GM12878 (cell line): Measurements from ENCODE around the gene RAMACL. TPM values are rescaled to one million over a fixed set of nuclear protein-coding genes. Genes with fewer than 3 reads are reported as not detected.

ENCODE experiments used
- ATAC-seq: fragments of 200-7000 bp; cut with Tn5 transposase; 3 replicates; pipeline ENCODE4 v1.9.1; 2020; ENCODE audit warnings: mild to moderate bottlenecking, moderate library complexity
- BruUV-seq: library from RNA; stranded (reverse); fragments of 400-500 nt; replicated peaks from 2 replicates; lab custom pipeline; 2021; lab: Mats Ljungman, UMichigan
- CTCF ChIA-PET: fragments of 300-600 bp; sonication (Branson Sonifier 250); formaldehyde crosslinking; extraction: SDS; loops from one replicate; lab custom pipeline; 2021; ENCODE audit warnings: inconsistent platforms; lab: Yijun Ruan, JAX
- POLR2A ChIA-PET: fragments of 350-600 bp; formaldehyde crosslinking; extraction: SDS; loops from one replicate; lab custom pipeline; 2021; ENCODE audit warnings: inconsistent platforms; lab: Charles Lee
- RAD21 ChIA-PET: fragments of 300-600 bp; sonication (Branson Sonifier 250); formaldehyde crosslinking; loops from one replicate; lab custom pipeline; 2023; ENCODE audit warnings: antibody characterized with exemption; ENCODE audit not compliant: unreplicated experiment; lab: Charles Lee
- SMC1A ChIA-PET: fragments of 300-600 bp; sonication (Branson Sonifier 250); formaldehyde crosslinking; loops from one replicate; lab custom pipeline; 2023; ENCODE audit not compliant: unreplicated experiment, uncharacterized antibody; lab: Charles Lee
- DNase-seq: peaks from one replicate; pipeline ENCODE4 v3.0.0-alpha.2; 2011; ENCODE audit warnings: low read depth, low spot score
- FAIRE-seq: peaks from 3 replicates; lab custom pipeline; 2011; peaks lifted over from hg19 to GRCh38; lab: Jason Lieb, UNC
- H2AFZ ChIP-seq: 2 replicates; pipeline ENCODE4 v1.6.0; 2011; ENCODE audit warnings: low read depth, low read length, control low read depth; ENCODE audit not compliant: control insufficient read depth
- H3K27ac ChIP-seq: 2 replicates; pipeline ENCODE4 v1.5.1; 2011; ENCODE audit warnings: control low read depth; ENCODE audit not compliant: control insufficient read depth, insufficient read depth
- H3K27me3 ChIP-seq, 2 experiments: replicated peaks in 1 of 2; 2 replicates each; pipeline versions ENCODE4 v1.6.0 to v1.6.1; 2011; ENCODE audit warnings: low read length in 1 of 2; ENCODE audit not compliant: control insufficient read depth in 2 of 2, insufficient read depth in 2 of 2
- H3K36me3 ChIP-seq, 2 experiments: 2 replicates each; pipeline ENCODE4 v1.5.1; 2011; ENCODE audit warnings: low read length in 1 of 2; ENCODE audit not compliant: control insufficient read depth in 2 of 2, insufficient read depth in 2 of 2
- H3K4me1 ChIP-seq: 2 replicates; pipeline ENCODE4 v1.6.1; 2011; ENCODE audit warnings: mild to moderate bottlenecking, low read length, moderate library complexity, mixed read lengths; ENCODE audit not compliant: control insufficient read depth, insufficient read depth
- H3K4me2 ChIP-seq: 2 replicates; pipeline ENCODE4 v1.6.0; 2011; ENCODE audit warnings: control low read depth; ENCODE audit not compliant: control insufficient read depth, insufficient read depth
- H3K4me3 ChIP-seq: fragments of 200-600 bp; sonication (generic); 2 replicates; pipeline ENCODE4 v1.5.1; 2016
- H3K79me2 ChIP-seq: 2 replicates; pipeline ENCODE4 v1.6.0; 2011; ENCODE audit warnings: low read length; ENCODE audit not compliant: control insufficient read depth, insufficient read depth
- H3K9ac ChIP-seq: 2 replicates; pipeline ENCODE4 v1.8.0; 2011; ENCODE audit warnings: low read length, control low read depth, mixed read lengths; ENCODE audit not compliant: control insufficient read depth, insufficient read depth
- H3K9me3 ChIP-seq: replicated peaks from 3 replicates; pipeline ENCODE4 v1.5.1; 2011; ENCODE audit warnings: mild to moderate bottlenecking, low read length; ENCODE audit not compliant: control insufficient read depth, insufficient read depth
- H4K20me1 ChIP-seq: 2 replicates; pipeline ENCODE4 v1.6.0; 2011; ENCODE audit not compliant: control insufficient read depth, insufficient read depth
- ELK1 ChIP-seq: IDR thresholded peaks from 2 replicates; pipeline ENCODE4 v1.6.1; 2012; ENCODE audit warnings: low read depth, low read length, improper control_type of control experiment
- FOS ChIP-seq: IDR thresholded peaks from 3 replicates; pipeline ENCODE4 v1.6.1; 2011; ENCODE audit warnings: borderline replicate concordance; ENCODE audit not compliant: insufficient read length; ENCODE audit errors: extremely low read depth
- FOXM1 ChIP-seq: IDR thresholded peaks from 2 replicates; pipeline ENCODE4 v1.6.1; 2012; ENCODE audit warnings: low read depth, mild to moderate bottlenecking, inconsistent platforms, low read length, moderate library complexity
- IKZF1 ChIP-seq: fragments of 450-650 bp; conservative IDR thresholded peaks from 2 replicates; pipeline ENCODE4 v1.6.1; 2017; ENCODE audit warnings: antibody characterized with exemption, mild to moderate bottlenecking
- MEF2B ChIP-seq: fragments of 450-650 bp; IDR thresholded peaks from 2 replicates; pipeline ENCODE4 v1.6.1; 2018; ENCODE audit warnings: mild to moderate bottlenecking, moderate library complexity; ENCODE audit not compliant: partially characterized antibody, poor library complexity, severe bottlenecking
- MYC ChIP-seq: IDR thresholded peaks from 2 replicates; pipeline ENCODE4 v1.6.1; 2011; ENCODE audit warnings: mild to moderate bottlenecking, low read length, moderate library complexity, inconsistent platforms; ENCODE audit not compliant: insufficient read depth, insufficient replicate concordance, insufficient read length, severe bottlenecking
- NFXL1 ChIP-seq: fragments of 450-650 bp; IDR thresholded peaks from 2 replicates; pipeline ENCODE4 v1.6.1; 2017; ENCODE audit warnings: antibody characterized with exemption, mild to moderate bottlenecking, borderline replicate concordance
- NFYA ChIP-seq: IDR thresholded peaks from 2 replicates; pipeline ENCODE4 v1.6.1; 2011; ENCODE audit warnings: low read depth, mild to moderate bottlenecking, low read length, improper control_type of control experiment, borderline replicate concordance
- ZNF274 ChIP-seq: IDR thresholded peaks from one replicate; pipeline ENCODE4 v1.8.0; 2011; ENCODE audit not compliant: insufficient read length, insufficient read depth
- WGBS: methylation state at CpG from one replicate; pipeline ENCODE4 v1.1.6; 2016; ENCODE audit warnings: low lambda C conversion rate; ENCODE audit not compliant: insufficient replicate concordance, insufficient coverage; ENCODE audit errors: missing lambda C conversion rate; 5-methylcytosine and 5-hydroxymethylcytosine counted together
- in situ Hi-C: fragments of 300-500 bp; cut with MboI; formaldehyde crosslinking; loops from 9 replicates; pipeline ENCODE4 v1.14.3; 2018; ENCODE audit warnings: mixed read lengths
- intact Hi-C: fragments of 100-400 bp; cut with micrococcal nuclease; formaldehyde crosslinking; loops from one replicate; pipeline ENCODE4 v1.14.2; 2022; ENCODE audit not compliant: unreplicated experiment
- polyA plus RNA-seq, 11 experiments: library from polyadenylated mRNA; depleted of rRNA in 4 of 11; unstranded in 6 of 11; stranded (reverse) in 5 of 11; fragments of >200 nt; fragmentation: Nextera tagmentation in 4 of 11; fragmentation: Illumina TruSeq in 1 of 11; extraction: Ambion mirVana in 4 of 11; extraction: Trizol in 1 of 11; gene quantifications; 1 replicate in 1 of 11; 2 replicates in 10 of 11; pipeline versions ENCODE4 v1.2.1 to v1.2.3, GENCODE V29; 2011 to 2016; ENCODE audit warnings: inconsistent platforms in 2 of 11, missing spikeins in 2 of 11, low read depth in 1 of 11
- total RNA-seq, 4 experiments: library from RNA; depleted of rRNA in 3 of 4; stranded (reverse); fragments of >200 nt in 3 of 4; fragmentation: Illumina TruSeq in 1 of 4; extraction: Trizol in 1 of 4; gene quantifications; 2 replicates each; pipeline versions ENCODE4 v1.2.1 to v1.2.3, GENCODE V29; 2013 to 2021
- TF ChIP-seq, protein P1 (sequence below): fragments of 450-650 bp; IDR thresholded peaks from 2 replicates; pipeline ENCODE4 v1.6.1; 2017; ENCODE audit warnings: antibody characterized with exemption, mild to moderate bottlenecking, moderate library complexity
- TF ChIP-seq, protein P2 (sequence below): IDR thresholded peaks from 2 replicates; pipeline ENCODE4 v1.6.1; 2011; ENCODE audit warnings: low read depth, mild to moderate bottlenecking, low read length, moderate library complexity, borderline replicate concordance; ENCODE audit errors: extremely low read depth

Gene RAMACL
- total and polyA plus RNA-seq, 10 of the 15 experiments (the other 5 are each of a cell fraction or from before 2014, with no cell fraction given): 0.09 to 1.3 (median 0.31) TPM; not detected in 1

- TF ChIP-seq, protein P1, sequence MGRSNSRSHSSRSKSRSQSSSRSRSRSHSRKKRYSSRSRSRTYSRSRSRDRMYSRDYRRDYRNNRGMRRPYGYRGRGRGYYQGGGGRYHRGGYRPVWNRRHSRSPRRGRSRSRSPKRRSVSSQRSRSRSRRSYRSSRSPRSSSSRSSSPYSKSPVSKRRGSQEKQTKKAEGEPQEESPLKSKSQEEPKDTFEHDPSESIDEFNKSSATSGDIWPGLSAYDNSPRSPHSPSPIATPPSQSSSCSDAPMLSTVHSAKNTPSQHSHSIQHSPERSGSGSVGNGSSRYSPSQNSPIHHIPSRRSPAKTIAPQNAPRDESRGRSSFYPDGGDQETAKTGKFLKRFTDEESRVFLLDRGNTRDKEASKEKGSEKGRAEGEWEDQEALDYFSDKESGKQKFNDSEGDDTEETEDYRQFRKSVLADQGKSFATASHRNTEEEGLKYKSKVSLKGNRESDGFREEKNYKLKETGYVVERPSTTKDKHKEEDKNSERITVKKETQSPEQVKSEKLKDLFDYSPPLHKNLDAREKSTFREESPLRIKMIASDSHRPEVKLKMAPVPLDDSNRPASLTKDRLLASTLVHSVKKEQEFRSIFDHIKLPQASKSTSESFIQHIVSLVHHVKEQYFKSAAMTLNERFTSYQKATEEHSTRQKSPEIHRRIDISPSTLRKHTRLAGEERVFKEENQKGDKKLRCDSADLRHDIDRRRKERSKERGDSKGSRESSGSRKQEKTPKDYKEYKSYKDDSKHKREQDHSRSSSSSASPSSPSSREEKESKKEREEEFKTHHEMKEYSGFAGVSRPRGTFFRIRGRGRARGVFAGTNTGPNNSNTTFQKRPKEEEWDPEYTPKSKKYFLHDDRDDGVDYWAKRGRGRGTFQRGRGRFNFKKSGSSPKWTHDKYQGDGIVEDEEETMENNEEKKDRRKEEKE: no peak
- no peak for TF ChIP-seq NFXL1
Measured at GRCh38 chr6:166554316-166554715, 32.2 kb downstream of the RAMACL start (continued).

DNA sequence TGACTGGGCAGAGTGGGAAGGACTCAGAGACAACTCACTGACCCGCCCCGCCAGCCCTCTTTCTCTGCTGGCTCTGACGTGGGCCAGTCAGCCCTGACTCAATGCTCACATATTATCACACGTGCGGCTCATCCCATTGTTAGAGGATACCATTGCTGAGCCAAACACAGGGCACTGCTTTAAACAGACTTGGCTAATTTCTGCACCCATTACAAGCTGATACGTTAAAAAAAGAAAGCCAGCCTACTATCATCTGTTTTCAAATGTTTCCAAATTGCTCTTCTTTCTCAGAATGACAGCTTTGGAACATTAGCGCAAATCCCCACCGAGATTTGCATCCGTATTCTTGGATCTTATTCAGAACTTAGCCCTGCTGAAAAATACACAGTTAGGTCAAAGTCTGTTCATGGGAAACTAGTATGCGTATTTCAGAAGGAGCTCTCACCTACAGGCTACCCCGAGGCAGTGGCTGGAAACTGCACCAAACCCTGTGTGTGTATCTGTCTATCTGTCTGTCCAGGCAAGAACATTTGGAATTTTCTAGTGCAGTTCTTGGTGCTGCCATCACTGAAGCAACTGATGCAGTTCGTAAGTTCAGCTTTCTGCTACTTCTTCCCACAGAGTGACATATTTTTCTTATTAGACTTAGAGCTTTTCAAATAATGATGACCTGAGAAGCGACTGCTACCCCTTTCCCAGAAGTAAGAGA is 32.8 kb downstream of the RAMACL start:
- Histone ChIP-seq H3K27me3 (no peaks in the 10 kb centered on the region), H3K79me2 (no peaks in the 10 kb centered on the region), H4K20me1 (no peaks in the 10 kb centered on the region), H3K4me1 (no peaks in the 10 kb centered on the region), H3K9ac (no peak overlapping the region), H2AFZ (no peak overlapping the region), H3K36me3 (no peaks in the 10 kb centered on the region), H3K27ac (no peak overlapping the region), H3K9me3 (no peaks in the 10 kb centered on the region), H3K4me2 (no peak overlapping the region), H3K4me3 (no peak overlapping the region)
- ChIA-PET SMC1A (no interaction called here), CTCF (no interaction called here), POLR2A (no interaction called here), RAD21 (interaction anchor here (0.5 kb wide), 1 partner anchor 303 kb away, joined by 4 read pairs; no protein-coding TSS in a partner anchor)
- intact Hi-C loops: no loop called here
- in situ Hi-C loops: no loop called here
- no TSS peak for BruUV-seq
- 61% methylated on average over 13 of the region's 13 CpGs for WGBS
- no peak for ATAC-seq
- TF ChIP-seq ZNF274 (no peak), FOS (no peak), IKZF1 (no peak), NFYA (no peak), FOXM1 (no peak), MEF2B (no peak), ELK1 (no peak), MYC (no peak)
- TF ChIP-seq, protein P2, sequence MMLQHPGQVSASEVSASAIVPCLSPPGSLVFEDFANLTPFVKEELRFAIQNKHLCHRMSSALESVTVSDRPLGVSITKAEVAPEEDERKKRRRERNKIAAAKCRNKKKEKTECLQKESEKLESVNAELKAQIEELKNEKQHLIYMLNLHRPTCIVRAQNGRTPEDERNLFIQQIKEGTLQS: no peak
- DNase-seq: no peak
- no peak for FAIRE-seq
